HEK293 (cell line): Measurements from ENCODE around the gene LEF1.

ENCODE experiments used
- CTCF ChIA-PET: fragments of 350-600 bp; formaldehyde crosslinking; extraction: SDS; loops from one replicate; lab custom pipeline; 2021; ENCODE audit warnings: antibody characterized with exemption; lab: Yijun Ruan, JAX
- POLR2A ChIA-PET: fragments of 300-600 bp; formaldehyde crosslinking; extraction: SDS; loops from one replicate; lab custom pipeline; 2020; ENCODE audit warnings: antibody characterized with exemption, inconsistent platforms; lab: Yijun Ruan, JAX
- H3K27ac ChIP-seq: fragments of 200-500 bp; sonication (Bioruptor generic); 2 replicates; pipeline ENCODE4 v1.5.1; 2014; ENCODE audit warnings: low read depth, low read length, control low read depth, inconsistent platforms; ENCODE audit errors: extremely low read depth
- H3K36me3 ChIP-seq, 2 experiments: fragments of 200-500 bp in 1 of 2; sonication (Bioruptor generic) in 1 of 2; 1 replicate in 1 of 2; 2 replicates in 1 of 2; pipeline ENCODE4 v1.5.1; 2014 to 2017; ENCODE audit warnings: inconsistent platforms in 2 of 2, low read length in 2 of 2; ENCODE audit not compliant: control insufficient read depth in 2 of 2, insufficient read depth in 1 of 2
- H3K4me1 ChIP-seq: fragments of 200-500 bp; sonication (Bioruptor generic); 2 replicates; pipeline ENCODE4 v1.5.1; 2014; ENCODE audit warnings: mild to moderate bottlenecking, low read length, inconsistent platforms; ENCODE audit not compliant: control insufficient read depth, insufficient read depth
- H3K4me3 ChIP-seq: 2 replicates; pipeline ENCODE4 v1.5.1; 2011; ENCODE audit warnings: low read depth, mild to moderate bottlenecking, control low read depth, low read length, moderate library complexity
- H3K9me3 ChIP-seq: fragments of 200-500 bp; sonication (Bioruptor generic); 2 replicates; pipeline ENCODE4 v1.5.1; 2014; ENCODE audit warnings: low read depth, low read length, inconsistent platforms; ENCODE audit not compliant: control insufficient read depth, insufficient read depth
- FEZF1 ChIP-seq: fragments of 450-650 bp; formaldehyde crosslinking; IDR thresholded peaks from 2 replicates; pipeline ENCODE4 v1.5.1; 2016; ENCODE audit warnings: missing biosample characterization, missing genetic modification characterization
- GFI1B ChIP-seq: fragments of 450-650 bp; formaldehyde crosslinking; IDR thresholded peaks from 2 replicates; pipeline ENCODE4 v1.5.1; 2016; ENCODE audit warnings: missing biosample characterization, missing genetic modification characterization
- GLI4 ChIP-seq: fragments of 450-650 bp; formaldehyde crosslinking; IDR thresholded peaks from 2 replicates; pipeline ENCODE4 v1.5.1; 2016; ENCODE audit warnings: missing biosample characterization, missing genetic modification characterization
- GLIS1 ChIP-seq: fragments of 450-650 bp; formaldehyde crosslinking; IDR thresholded peaks from 2 replicates; pipeline ENCODE4 v1.5.1; 2016; ENCODE audit warnings: missing biosample characterization, missing genetic modification characterization
- OSR2 ChIP-seq: fragments of 450-650 bp; formaldehyde crosslinking; IDR thresholded peaks from 2 replicates; pipeline ENCODE4 v1.5.1; 2016; ENCODE audit warnings: missing biosample characterization, missing genetic modification characterization
- PRDM1 ChIP-seq: fragments of 450-650 bp; formaldehyde crosslinking; IDR thresholded peaks from 2 replicates; pipeline ENCODE4; 2016; ENCODE audit warnings: missing biosample characterization, missing genetic modification characterization
- RBAK ChIP-seq: fragments of 450-650 bp; formaldehyde crosslinking; IDR thresholded peaks from 2 replicates; pipeline ENCODE4 v1.5.1; 2016; ENCODE audit warnings: missing biosample characterization, missing genetic modification characterization
- REPIN1 ChIP-seq: fragments of 450-650 bp; formaldehyde crosslinking; IDR thresholded peaks from 2 replicates; pipeline ENCODE4 v1.5.1; 2017; ENCODE audit warnings: missing biosample characterization, missing genetic modification characterization, low read depth
- SETDB1 ChIP-seq: IDR thresholded peaks from one replicate; pipeline ENCODE4 v1.6.1; 2017; ENCODE audit warnings: mild to moderate bottlenecking, low read length, moderate library complexity, mixed read lengths; ENCODE audit not compliant: insufficient read length
- SP3 ChIP-seq: fragments of 450-650 bp; formaldehyde crosslinking; IDR thresholded peaks from 2 replicates; pipeline ENCODE4 v1.5.1; 2016; ENCODE audit warnings: missing biosample characterization, missing genetic modification characterization
- YY1 ChIP-seq: fragments of 450-650 bp; formaldehyde crosslinking; IDR thresholded peaks from 2 replicates; pipeline ENCODE4 v1.5.1; 2018; ENCODE audit warnings: missing biosample characterization, missing genetic modification characterization
- ZBTB7A ChIP-seq: fragments of 450-650 bp; formaldehyde crosslinking; IDR thresholded peaks from 2 replicates; pipeline ENCODE4 v1.5.1; 2016; ENCODE audit warnings: low read depth, missing biosample characterization, missing genetic modification characterization
- ZFP37 ChIP-seq: fragments of 450-650 bp; formaldehyde crosslinking; IDR thresholded peaks from 2 replicates; pipeline ENCODE4 v1.5.1; 2016; ENCODE audit warnings: missing biosample characterization, missing genetic modification characterization
- ZNF112 ChIP-seq: fragments of 450-650 bp; formaldehyde crosslinking; IDR thresholded peaks from 2 replicates; pipeline ENCODE4 v1.5.0; 2017; ENCODE audit warnings: missing biosample characterization, missing genetic modification characterization
- ZNF140 ChIP-seq: fragments of 450-650 bp; formaldehyde crosslinking; IDR thresholded peaks from 2 replicates; pipeline ENCODE4 v1.5.1; 2016; ENCODE audit warnings: missing biosample characterization, missing genetic modification characterization
- ZNF23 ChIP-seq: fragments of 450-650 bp; formaldehyde crosslinking; IDR thresholded peaks from 2 replicates; pipeline ENCODE4 v1.5.1; 2016; ENCODE audit warnings: missing biosample characterization, missing genetic modification characterization, borderline replicate concordance
- ZNF248 ChIP-seq: fragments of 450-650 bp; formaldehyde crosslinking; IDR thresholded peaks from 2 replicates; pipeline ENCODE4 v1.5.1; 2017; ENCODE audit warnings: missing biosample characterization, missing genetic modification characterization
- ZNF366 ChIP-seq: fragments of 450-650 bp; formaldehyde crosslinking; conservative IDR thresholded peaks from 2 replicates; pipeline ENCODE4 v1.5.1; 2016; ENCODE audit warnings: missing biosample characterization, missing genetic modification characterization
- ZNF423 ChIP-seq: fragments of 450-650 bp; formaldehyde crosslinking; IDR thresholded peaks from 2 replicates; pipeline ENCODE4 v1.5.1; 2016; ENCODE audit warnings: missing biosample characterization, missing genetic modification characterization
- ZNF529 ChIP-seq: fragments of 450-650 bp; formaldehyde crosslinking; IDR thresholded peaks from 2 replicates; pipeline ENCODE4 v1.5.1; 2017; ENCODE audit warnings: missing genetic modification characterization, missing biosample characterization; ENCODE audit not compliant: insufficient replicate concordance
- ZNF549 ChIP-seq: fragments of 450-650 bp; IDR thresholded peaks from 2 replicates; pipeline ENCODE4 v1.5.1; 2018; ENCODE audit warnings: missing biosample characterization, missing genetic modification characterization, mild to moderate bottlenecking, inconsistent platforms, moderate library complexity
- ZNF837 ChIP-seq: fragments of 450-650 bp; formaldehyde crosslinking; IDR thresholded peaks from 2 replicates; pipeline ENCODE4 v1.5.1; 2016; ENCODE audit warnings: missing biosample characterization, missing genetic modification characterization
- TF ChIP-seq, protein P1 (sequence below): fragments of 450-650 bp; formaldehyde crosslinking; IDR thresholded peaks from 2 replicates; pipeline ENCODE4 v1.5.1; 2017; ENCODE audit warnings: missing biosample characterization, mild to moderate bottlenecking, missing genetic modification characterization, moderate library complexity
- TF ChIP-seq, protein P2 (sequence below): fragments of 450-650 bp; IDR thresholded peaks from 2 replicates; pipeline ENCODE4 v1.5.1; 2018; ENCODE audit warnings: missing biosample characterization, mild to moderate bottlenecking, missing genetic modification characterization
- TF ChIP-seq, protein P3 (sequence below): fragments of 450-650 bp; formaldehyde crosslinking; IDR thresholded peaks from 2 replicates; pipeline ENCODE4 v1.5.1; 2017; ENCODE audit warnings: missing biosample characterization, missing genetic modification characterization
- TF ChIP-seq, protein P4 (sequence below): fragments of 450-650 bp; formaldehyde crosslinking; IDR thresholded peaks from 2 replicates; pipeline ENCODE4 v1.5.1; 2016; ENCODE audit warnings: missing biosample characterization, missing genetic modification characterization
- TF ChIP-seq, protein P5 (sequence below): fragments of 450-650 bp; formaldehyde crosslinking; conservative IDR thresholded peaks from 2 replicates; pipeline ENCODE4 v1.5.1; 2016; ENCODE audit warnings: low read depth, missing biosample characterization, missing genetic modification characterization

LEF1 gene

DNA sequence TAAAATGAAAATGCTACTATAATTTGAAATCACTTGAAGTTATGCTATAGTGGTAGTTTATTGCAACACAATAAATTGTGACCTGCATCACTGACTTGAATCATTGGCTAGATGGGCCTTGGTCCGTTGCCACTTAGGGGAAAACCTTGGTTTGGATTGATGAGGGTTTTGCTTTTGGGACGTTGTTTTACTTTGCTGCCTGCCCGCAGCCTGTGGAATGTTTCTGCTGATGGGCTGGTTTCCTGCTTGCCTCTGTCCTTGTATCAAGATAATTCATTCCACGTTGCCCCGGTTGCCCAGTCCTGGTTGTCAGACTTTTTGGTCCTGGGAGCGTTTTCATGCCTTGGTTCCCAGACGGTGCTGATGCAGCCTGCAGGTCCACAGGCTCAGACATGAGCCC is 160.7 kb downstream of the LEF1 start:
- Histone ChIP-seq H3K27ac (no peak overlapping the region), H3K36me3 (peaks cover 7 to 33% of the 10 kb centered on the region in 2 experiments; a peak in 2 of 3 replicates), H3K4me1 (no peaks in the 10 kb centered on the region), H3K4me3 (no peak overlapping the region), H3K9me3 (no peaks in the 10 kb centered on the region)
- POLR2A ChIA-PET = no interaction called here
- CTCF ChIA-PET = no interaction called here
- TF ChIP-seq PRDM1 (tag by site-specific recombination) = no peak
- no peak for TF ChIP-seq ZNF140 (tag by site-specific recombination)
- TF ChIP-seq OSR2 = no peak
- no peak for TF ChIP-seq SP3 (tag by site-specific recombination)
- TF ChIP-seq ZBTB7A (tag by site-specific recombination) = no peak
- TF ChIP-seq, protein P1, sequence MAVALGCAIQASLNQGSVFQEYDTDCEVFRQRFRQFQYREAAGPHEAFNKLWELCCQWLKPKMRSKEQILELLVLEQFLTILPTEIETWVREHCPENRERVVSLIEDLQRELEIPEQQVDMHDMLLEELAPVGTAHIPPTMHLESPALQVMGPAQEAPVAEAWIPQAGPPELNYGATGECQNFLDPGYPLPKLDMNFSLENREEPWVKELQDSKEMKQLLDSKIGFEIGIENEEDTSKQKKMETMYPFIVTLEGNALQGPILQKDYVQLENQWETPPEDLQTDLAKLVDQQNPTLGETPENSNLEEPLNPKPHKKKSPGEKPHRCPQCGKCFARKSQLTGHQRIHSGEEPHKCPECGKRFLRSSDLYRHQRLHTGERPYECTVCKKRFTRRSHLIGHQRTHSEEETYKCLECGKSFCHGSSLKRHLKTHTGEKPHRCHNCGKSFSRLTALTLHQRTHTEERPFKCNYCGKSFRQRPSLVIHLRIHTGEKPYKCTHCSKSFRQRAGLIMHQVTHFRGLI (tag by site-specific recombination) = no peak
- TF ChIP-seq YY1 (tag by site-specific recombination) = no peak
- no peak for TF ChIP-seq GFI1B (tag by site-specific recombination)
- TF ChIP-seq, protein P2, sequence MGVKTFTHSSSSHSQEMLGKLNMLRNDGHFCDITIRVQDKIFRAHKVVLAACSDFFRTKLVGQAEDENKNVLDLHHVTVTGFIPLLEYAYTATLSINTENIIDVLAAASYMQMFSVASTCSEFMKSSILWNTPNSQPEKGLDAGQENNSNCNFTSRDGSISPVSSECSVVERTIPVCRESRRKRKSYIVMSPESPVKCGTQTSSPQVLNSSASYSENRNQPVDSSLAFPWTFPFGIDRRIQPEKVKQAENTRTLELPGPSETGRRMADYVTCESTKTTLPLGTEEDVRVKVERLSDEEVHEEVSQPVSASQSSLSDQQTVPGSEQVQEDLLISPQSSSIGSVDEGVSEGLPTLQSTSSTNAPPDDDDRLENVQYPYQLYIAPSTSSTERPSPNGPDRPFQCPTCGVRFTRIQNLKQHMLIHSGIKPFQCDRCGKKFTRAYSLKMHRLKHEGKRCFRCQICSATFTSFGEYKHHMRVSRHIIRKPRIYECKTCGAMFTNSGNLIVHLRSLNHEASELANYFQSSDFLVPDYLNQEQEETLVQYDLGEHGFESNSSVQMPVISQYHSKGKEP (tag by site-specific recombination) = no peak
- no peak for TF ChIP-seq ZFP37 (tag by site-specific recombination)
- TF ChIP-seq, protein P3, sequence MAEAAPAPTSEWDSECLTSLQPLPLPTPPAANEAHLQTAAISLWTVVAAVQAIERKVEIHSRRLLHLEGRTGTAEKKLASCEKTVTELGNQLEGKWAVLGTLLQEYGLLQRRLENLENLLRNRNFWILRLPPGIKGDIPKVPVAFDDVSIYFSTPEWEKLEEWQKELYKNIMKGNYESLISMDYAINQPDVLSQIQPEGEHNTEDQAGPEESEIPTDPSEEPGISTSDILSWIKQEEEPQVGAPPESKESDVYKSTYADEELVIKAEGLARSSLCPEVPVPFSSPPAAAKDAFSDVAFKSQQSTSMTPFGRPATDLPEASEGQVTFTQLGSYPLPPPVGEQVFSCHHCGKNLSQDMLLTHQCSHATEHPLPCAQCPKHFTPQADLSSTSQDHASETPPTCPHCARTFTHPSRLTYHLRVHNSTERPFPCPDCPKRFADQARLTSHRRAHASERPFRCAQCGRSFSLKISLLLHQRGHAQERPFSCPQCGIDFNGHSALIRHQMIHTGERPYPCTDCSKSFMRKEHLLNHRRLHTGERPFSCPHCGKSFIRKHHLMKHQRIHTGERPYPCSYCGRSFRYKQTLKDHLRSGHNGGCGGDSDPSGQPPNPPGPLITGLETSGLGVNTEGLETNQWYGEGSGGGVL = no peak
- no peak for TF ChIP-seq ZNF112 (tag by site-specific recombination)

DNA sequence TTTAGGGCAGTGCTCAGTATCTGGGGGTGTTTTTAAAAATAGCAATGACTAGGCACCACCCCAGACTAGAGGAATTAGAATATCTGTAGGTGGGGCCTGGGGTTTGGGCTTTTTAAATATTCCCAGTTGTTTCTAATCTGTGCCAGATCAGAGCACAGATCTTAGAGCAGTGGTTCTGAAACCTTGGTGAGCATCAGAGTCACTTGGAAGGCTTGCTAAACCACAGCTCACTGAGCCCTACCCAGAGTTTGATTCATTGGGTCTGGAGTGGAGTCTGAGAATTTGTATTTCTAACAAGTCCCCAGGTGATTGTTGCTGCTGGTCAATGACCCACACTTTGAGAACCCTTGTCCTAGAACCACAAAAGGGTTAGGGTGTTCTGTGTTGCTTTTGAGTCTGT is 162.4 kb downstream of the LEF1 start:
- Histone ChIP-seq H3K4me3 (no peak overlapping the region), H3K36me3 (peaks cover 7 to 26% of the 10 kb centered on the region in 2 experiments; a peak in 2 of 3 replicates), H3K9me3 (no peaks in the 10 kb centered on the region), H3K4me1 (no peaks in the 10 kb centered on the region), H3K27ac (no peak overlapping the region)
- TF ChIP-seq RBAK (tag by site-specific recombination) (no peak), GLIS1 (no peak), ZNF248 (tag by site-specific recombination) (no peak), ZNF423 (no peak), SETDB1 (no peak), ZNF837 (tag by site-specific recombination) (no peak), ZNF549 (tag by site-specific recombination) (no peak), ZNF529 (tag by site-specific recombination) (no peak), FEZF1 (tag by site-specific recombination) (no peak), ZNF140 (tag by site-specific recombination) (no peak), ZNF23 (tag by site-specific recombination) (no peak), GLI4 (tag by site-specific recombination) (no peak), ZNF366 (tag by site-specific recombination) (no peak), REPIN1 (tag by site-specific recombination) (no peak)
- TF ChIP-seq, protein P4, sequence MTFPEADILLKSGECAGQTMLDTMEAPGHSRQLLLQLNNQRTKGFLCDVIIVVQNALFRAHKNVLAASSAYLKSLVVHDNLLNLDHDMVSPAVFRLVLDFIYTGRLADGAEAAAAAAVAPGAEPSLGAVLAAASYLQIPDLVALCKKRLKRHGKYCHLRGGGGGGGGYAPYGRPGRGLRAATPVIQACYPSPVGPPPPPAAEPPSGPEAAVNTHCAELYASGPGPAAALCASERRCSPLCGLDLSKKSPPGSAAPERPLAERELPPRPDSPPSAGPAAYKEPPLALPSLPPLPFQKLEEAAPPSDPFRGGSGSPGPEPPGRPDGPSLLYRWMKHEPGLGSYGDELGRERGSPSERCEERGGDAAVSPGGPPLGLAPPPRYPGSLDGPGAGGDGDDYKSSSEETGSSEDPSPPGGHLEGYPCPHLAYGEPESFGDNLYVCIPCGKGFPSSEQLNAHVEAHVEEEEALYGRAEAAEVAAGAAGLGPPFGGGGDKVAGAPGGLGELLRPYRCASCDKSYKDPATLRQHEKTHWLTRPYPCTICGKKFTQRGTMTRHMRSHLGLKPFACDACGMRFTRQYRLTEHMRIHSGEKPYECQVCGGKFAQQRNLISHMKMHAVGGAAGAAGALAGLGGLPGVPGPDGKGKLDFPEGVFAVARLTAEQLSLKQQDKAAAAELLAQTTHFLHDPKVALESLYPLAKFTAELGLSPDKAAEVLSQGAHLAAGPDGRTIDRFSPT (tag by site-specific recombination) = no peak
- TF ChIP-seq, protein P5, sequence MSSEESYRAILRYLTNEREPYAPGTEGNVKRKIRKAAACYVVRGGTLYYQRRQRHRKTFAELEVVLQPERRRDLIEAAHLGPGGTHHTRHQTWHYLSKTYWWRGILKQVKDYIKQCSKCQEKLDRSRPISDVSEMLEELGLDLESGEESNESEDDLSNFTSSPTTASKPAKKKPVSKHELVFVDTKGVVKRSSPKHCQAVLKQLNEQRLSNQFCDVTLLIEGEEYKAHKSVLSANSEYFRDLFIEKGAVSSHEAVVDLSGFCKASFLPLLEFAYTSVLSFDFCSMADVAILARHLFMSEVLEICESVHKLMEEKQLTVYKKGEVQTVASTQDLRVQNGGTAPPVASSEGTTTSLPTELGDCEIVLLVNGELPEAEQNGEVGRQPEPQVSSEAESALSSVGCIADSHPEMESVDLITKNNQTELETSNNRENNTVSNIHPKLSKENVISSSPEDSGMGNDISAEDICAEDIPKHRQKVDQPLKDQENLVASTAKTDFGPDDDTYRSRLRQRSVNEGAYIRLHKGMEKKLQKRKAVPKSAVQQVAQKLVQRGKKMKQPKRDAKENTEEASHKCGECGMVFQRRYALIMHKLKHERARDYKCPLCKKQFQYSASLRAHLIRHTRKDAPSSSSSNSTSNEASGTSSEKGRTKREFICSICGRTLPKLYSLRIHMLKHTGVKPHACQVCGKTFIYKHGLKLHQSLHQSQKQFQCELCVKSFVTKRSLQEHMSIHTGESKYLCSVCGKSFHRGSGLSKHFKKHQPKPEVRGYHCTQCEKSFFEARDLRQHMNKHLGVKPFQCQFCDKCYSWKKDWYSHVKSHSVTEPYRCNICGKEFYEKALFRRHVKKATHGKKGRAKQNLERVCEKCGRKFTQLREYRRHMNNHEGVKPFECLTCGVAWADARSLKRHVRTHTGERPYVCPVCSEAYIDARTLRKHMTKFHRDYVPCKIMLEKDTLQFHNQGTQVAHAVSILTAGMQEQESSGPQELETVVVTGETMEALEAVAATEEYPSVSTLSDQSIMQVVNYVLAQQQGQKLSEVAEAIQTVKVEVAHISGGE (tag by site-specific recombination) = no peak
- ChIA-PET CTCF (interaction anchor here (0.6 to 1.5 kb wide), 2 partner anchors 13 to 1909 kb away, joined by 5 to 7 read pairs; no protein-coding TSS in a partner anchor), POLR2A (no interaction called here)
